IMR-90 (cell line): Measurements from ENCODE around the gene ZNF573. TPM values are rescaled to one million over a fixed set of nuclear protein-coding genes. Genes with fewer than 3 reads are reported as not detected.

Experiments
- ATAC-seq: fragments of 200-7000 bp; cut with Tn5 transposase; 2 replicates; pipeline ENCODE4 v1.9.1; 2020; ENCODE audit warnings: low read depth, mild to moderate bottlenecking, moderate library complexity
- BruUV-seq: library from RNA; stranded (reverse); fragments of 400-500 nt; replicated peaks from 2 replicates; lab custom pipeline; 2021; lab: Mats Ljungman, UMichigan
- CTCF ChIA-PET: fragments of 300-600 bp; formaldehyde crosslinking; extraction: SDS; loops from one replicate; lab custom pipeline; 2021; ENCODE audit warnings: antibody characterized with exemption; lab: Yijun Ruan, JAX
- POLR2A ChIA-PET: fragments of 300-600 bp; sonication (Branson Sonifier 250); formaldehyde crosslinking; loops from one replicate; lab custom pipeline; 2022; ENCODE audit warnings: antibody characterized with exemption; ENCODE audit not compliant: unreplicated experiment; lab: Charles Lee
- DNase-seq: peaks from one replicate; pipeline ENCODE4 v3.0.0; 2013
- H2AFZ ChIP-seq: replicated peaks from 2 replicates; pipeline ENCODE3; 2013; ENCODE audit warnings: low read length, mild to moderate bottlenecking; ENCODE audit not compliant: poor library complexity
- H2AK5ac ChIP-seq: 2 replicates; pipeline ENCODE4 v1.6.1; 2013; ENCODE audit warnings: low read depth, low read length, inconsistent platforms
- H2AK9ac ChIP-seq: replicated peaks from 2 replicates; pipeline ENCODE3; 2013; ENCODE audit warnings: mild to moderate bottlenecking, low read depth, low read length, moderate library complexity; ENCODE audit not compliant: poor library complexity
- H2BK120ac ChIP-seq: 2 replicates; pipeline ENCODE4 v1.6.1; 2013; ENCODE audit warnings: low read depth, low read length, inconsistent platforms
- H2BK15ac ChIP-seq: 3 replicates; pipeline ENCODE4 v1.6.1; 2013; ENCODE audit warnings: low read depth, low read length, inconsistent platforms
- H2BK20ac ChIP-seq: 2 replicates; pipeline ENCODE4 v1.6.1; 2013; ENCODE audit warnings: low read depth, mild to moderate bottlenecking, inconsistent platforms, low read length, moderate library complexity
- H2BK5ac ChIP-seq: 2 replicates; pipeline ENCODE4 v1.6.1; 2013; ENCODE audit warnings: mild to moderate bottlenecking, low read depth, low read length, inconsistent platforms; ENCODE audit not compliant: poor library complexity, severe bottlenecking
- H3K14ac ChIP-seq: replicated peaks from 2 replicates; pipeline ENCODE4 v1.6.1; 2013; ENCODE audit warnings: low read depth, low read length, inconsistent platforms
- H3K18ac ChIP-seq: 2 replicates; pipeline ENCODE4 v1.6.1; 2013; ENCODE audit warnings: low read depth, low read length, control low read depth
- H3K23ac ChIP-seq: 2 replicates; pipeline ENCODE4 v1.6.1; 2013; ENCODE audit warnings: low read depth, low read length, inconsistent platforms
- H3K27ac ChIP-seq: 2 replicates; pipeline ENCODE4 v1.5.1; 2013; ENCODE audit warnings: mild to moderate bottlenecking, control low read depth, low read length; ENCODE audit not compliant: insufficient read depth
- H3K27me3 ChIP-seq: 2 replicates; pipeline ENCODE4 v1.6.1; 2013; ENCODE audit warnings: low read length; ENCODE audit not compliant: control insufficient read depth, insufficient read depth
- H3K36me3 ChIP-seq: 2 replicates; pipeline ENCODE4 v1.6.1; 2013; ENCODE audit warnings: low read length, mixed read lengths; ENCODE audit not compliant: control insufficient read depth, insufficient read depth
- H3K4ac ChIP-seq: 2 replicates; pipeline ENCODE4 v1.6.1; 2013; ENCODE audit warnings: low read depth, low read length, inconsistent platforms
- H3K4me1 ChIP-seq: 2 replicates; pipeline ENCODE4 v1.6.1; 2013; ENCODE audit warnings: low read length, mixed read lengths; ENCODE audit not compliant: control insufficient read depth, insufficient read depth
- H3K4me2 ChIP-seq: 2 replicates; pipeline ENCODE4 v1.6.1; 2013; ENCODE audit warnings: low read depth, mild to moderate bottlenecking, control low read depth, low read length, moderate library complexity
- H3K4me3 ChIP-seq: 2 replicates; pipeline ENCODE4 v1.5.1; 2013; ENCODE audit warnings: low read depth, mild to moderate bottlenecking, control low read depth, low read length, moderate library complexity; ENCODE audit not compliant: insufficient read depth
- H3K56ac ChIP-seq: 2 replicates; pipeline ENCODE4 v1.6.1; 2013; ENCODE audit warnings: low read length, inconsistent platforms; ENCODE audit not compliant: insufficient read depth; ENCODE audit errors: extremely low read depth
- H3K79me1 ChIP-seq, 2 experiments: 2 replicates each; pipeline ENCODE4 v1.6.1; 2013; ENCODE audit warnings: low read length in 2 of 2, inconsistent platforms in 1 of 2, low read depth in 1 of 2
- H3K9ac ChIP-seq: 2 replicates; pipeline ENCODE4 v1.6.1; 2013; ENCODE audit warnings: low read depth, low read length, control low read depth
- H3K9me1 ChIP-seq: 2 replicates; pipeline ENCODE4 v1.6.1; 2013; ENCODE audit warnings: low read length, inconsistent platforms; ENCODE audit not compliant: insufficient read depth
- H3K9me3 ChIP-seq: 2 replicates; pipeline ENCODE4 v1.6.1; 2013; ENCODE audit warnings: low read length; ENCODE audit not compliant: control insufficient read depth, insufficient read depth
- H4K20me1 ChIP-seq: 2 replicates; pipeline ENCODE4 v1.6.1; 2013; ENCODE audit warnings: low read length, inconsistent platforms; ENCODE audit not compliant: insufficient read depth
- H4K5ac ChIP-seq: 2 replicates; pipeline ENCODE4 v1.6.1; 2013; ENCODE audit warnings: mild to moderate bottlenecking, low read depth, low read length, control low read depth
- H4K8ac ChIP-seq, 2 experiments: 2 replicates each; pipeline ENCODE4 v1.6.1; 2013; ENCODE audit warnings: low read depth in 2 of 2, low read length in 2 of 2, control low read depth in 1 of 2, inconsistent platforms in 1 of 2
- H4K91ac ChIP-seq: 2 replicates; pipeline ENCODE4 v1.6.1; 2013; ENCODE audit warnings: low read depth, low read length, inconsistent platforms; ENCODE audit not compliant: insufficient read depth
- CTCF ChIP-seq: conservative IDR thresholded peaks from 2 replicates; pipeline ENCODE4 v1.5.1; 2012; ENCODE audit warnings: mild to moderate bottlenecking, low read depth, low read length, improper control_type of control experiment
- WGBS, 2 experiments: methylation state at CpG; one replicate each; pipeline versions ENCODE4 v1.1.5 to v1.1.7; 2013; ENCODE audit warnings: missing lambda C conversion rate in 2 of 2; ENCODE audit not compliant: insufficient read length in 1 of 2; ENCODE audit errors: extremely low coverage in 2 of 2; 5-methylcytosine and 5-hydroxymethylcytosine counted together
- dilution Hi-C: fragments of 300-500 bp; cut with HindIII; formaldehyde crosslinking; loops from one replicate; pipeline ENCODE4 v1.14.3; 2018; ENCODE audit warnings: low sequenced_read_pairs; ENCODE audit not compliant: unreplicated experiment
- in situ Hi-C: fragments of 300-500 bp; cut with MboI; formaldehyde crosslinking; loops from 3 replicates; pipeline ENCODE4 v1.14.3; 2019; ENCODE audit warnings: low sequenced_read_pairs, inconsistent platforms, mixed read lengths
- intact Hi-C: fragments of 100-400 bp; cut with micrococcal nuclease; formaldehyde crosslinking; loops from 2 replicates; pipeline ENCODE4 v1.10.0; 2022
- polyA plus RNA-seq, 3 experiments: library from polyadenylated mRNA; depleted of rRNA; stranded (reverse); fragments of >200 nt; gene quantifications; 2 replicates each; pipeline ENCODE4 v1.2.3, GENCODE V29; 2012; ENCODE audit warnings: low replicate concordance in 1 of 3
- total RNA-seq: library from RNA; depleted of rRNA; stranded (reverse); fragments of >200 nt; gene quantifications from 2 replicates; pipeline ENCODE4 v1.2.3, GENCODE V29; 2012

Gene ZNF573
- total and polyA plus RNA-seq, 2 of the 4 experiments (the other 2 are of a cell fraction), result 0.80 to 3.2 TPM

DNA sequence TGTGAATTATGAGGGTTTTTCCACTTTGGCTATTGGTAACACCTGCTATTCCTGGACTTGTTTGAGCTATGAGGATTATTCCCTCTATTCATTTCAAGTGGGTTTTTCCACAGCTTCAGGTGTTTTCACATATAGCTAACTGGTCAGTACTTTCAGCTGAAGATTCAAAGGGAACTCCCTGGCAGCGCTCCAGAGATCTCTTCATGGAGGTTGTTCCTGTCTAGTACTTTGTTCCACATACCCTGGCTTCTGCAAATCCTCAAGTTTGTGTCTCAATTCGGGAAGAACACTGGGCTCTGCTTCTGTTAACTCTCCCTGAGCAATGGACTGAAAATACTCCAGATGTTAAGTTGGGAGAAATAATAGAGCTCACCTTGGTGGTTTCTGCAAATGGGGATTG lies 54.2 kb downstream of the ZNF573 start:
- Histone ChIP-seq H3K4me2 (no peak overlapping the region), H3K4me3 (no peak overlapping the region), H3K36me3 (no peaks in the 10 kb centered on the region), H3K23ac (no peak overlapping the region), H3K27me3 (no peaks in the 10 kb centered on the region), H2AFZ (no peak overlapping the region), H4K20me1 (no peaks in the 10 kb centered on the region), H3K14ac (no peak overlapping the region), H3K79me1 (no peaks in the 10 kb centered on the region), H2BK20ac (no peak overlapping the region), H2AK5ac (no peak overlapping the region), H2BK120ac (no peak overlapping the region), H3K9me3 (no peaks in the 10 kb centered on the region), H3K9ac (no peak overlapping the region), H2BK15ac (no peak overlapping the region), H3K9me1 (no peaks in the 10 kb centered on the region), H2BK5ac (no peak overlapping the region), H4K91ac (no peak overlapping the region), H3K56ac (no peak overlapping the region), H3K18ac (no peak overlapping the region), H3K4me1 (no peaks in the 10 kb centered on the region), H4K8ac (no peak overlapping the region), H3K4ac (no peak overlapping the region), H3K27ac (no peak overlapping the region), H2AK9ac (no peak overlapping the region), H4K5ac (no peak overlapping the region)
- DNase-seq, result no peak
- POLR2A ChIA-PET, result no interaction called here
- CTCF ChIA-PET, result no interaction called here
- ATAC-seq, result no peak
- no TSS peak for BruUV-seq
- TF ChIP-seq CTCF, result no peak
- intact Hi-C loops (no loop called here), dilution Hi-C loops (no loop called here), in situ Hi-C loops (no loop called here)
- no CpG with 5 or more reads among the region's 2 CpGs for WGBS, 2 experiments
